Measurements from ENCODE around the gene DENND6B. TPM values are rescaled to one million over a fixed set of nuclear protein-coding genes. Genes with fewer than 3 reads are reported as not detected.

DENND6B gene
- total and polyA plus RNA-seq, 3 experiments from 2014 or later: 0.67 to 4.3 (median 3.9) TPM

DNA sequence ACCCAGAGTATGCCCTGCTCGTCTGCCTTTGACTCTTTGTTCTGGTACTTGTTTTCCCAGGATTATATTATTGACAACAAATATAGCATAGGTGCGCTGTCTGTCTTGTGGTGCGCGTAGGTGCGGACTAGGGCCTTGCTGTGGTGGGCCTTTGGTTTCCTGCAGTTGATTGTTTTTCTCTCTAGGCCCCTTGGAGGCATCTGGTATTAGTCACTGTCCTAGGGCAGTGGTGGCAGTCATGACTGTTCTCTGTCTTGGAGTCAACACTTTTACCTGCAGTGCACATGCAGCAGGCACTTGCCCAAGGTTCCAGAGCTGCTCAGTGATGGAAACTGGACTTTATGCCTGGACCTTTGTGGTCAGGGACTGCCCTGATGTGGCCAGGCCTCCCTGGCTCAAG, 34.9 kb upstream of the DENND6B start:
- ChIA-PET CTCF (interaction anchor here (0.6 to 2.3 kb wide), 9 partner anchors 12 to 164 kb away, joined by 3 to 13 read pairs (median 5); partner anchors contain the start of genes HDAC10 and SCO2), POLR2A (interaction anchor here (0.6 to 2.0 kb wide), 2 partner anchors 20 to 269 kb away, joined by 3 to 5 read pairs; no protein-coding TSS in a partner anchor)
- H3K4me1 Mint-ChIP-seq: peaks cover 55 to 77% (median 72%) of the 10 kb centered on the region in 3 donors
- no peaks in the 10 kb centered on the region for H3K9me3 ChIP-seq (ENCODE audit: low read length)
- no peak overlapping the region for H3K4me3 ChIP-seq (ENCODE audit: low read length)
- H3K4me3 Mint-ChIP-seq: peak overlapping the region in 6 of 7 donors; percentile 34 to 67 (median 54)
- no peaks in the 10 kb centered on the region for H3K27me3 ChIP-seq (ENCODE audit: insufficient read depth, low read length, poor library complexity, severe bottlenecking)
- H3K36me3 Mint-ChIP-seq: peaks cover 9 to 34% (median 13%) of the 10 kb centered on the region in 3 donors
- peak overlapping the region; percentile 77 to 97 (median 89) for H3K27ac Mint-ChIP-seq
- H3K27ac ChIP-seq (ENCODE audit: low read depth, low read length): no peak overlapping the region
- DNase-seq: peak in 2 of 5 donors; percentile 10 to 51
- peaks cover 10% of the 10 kb centered on the region for H3K36me3 ChIP-seq (ENCODE audit: insufficient read depth, low read length)
- no peaks in the 10 kb centered on the region for H3K9me3 Mint-ChIP-seq
- peaks cover 33% of the 10 kb centered on the region for H3K4me1 ChIP-seq (ENCODE audit: insufficient read depth, low read length)
- no peaks in the 10 kb centered on the region for H3K27me3 Mint-ChIP-seq

DNA sequence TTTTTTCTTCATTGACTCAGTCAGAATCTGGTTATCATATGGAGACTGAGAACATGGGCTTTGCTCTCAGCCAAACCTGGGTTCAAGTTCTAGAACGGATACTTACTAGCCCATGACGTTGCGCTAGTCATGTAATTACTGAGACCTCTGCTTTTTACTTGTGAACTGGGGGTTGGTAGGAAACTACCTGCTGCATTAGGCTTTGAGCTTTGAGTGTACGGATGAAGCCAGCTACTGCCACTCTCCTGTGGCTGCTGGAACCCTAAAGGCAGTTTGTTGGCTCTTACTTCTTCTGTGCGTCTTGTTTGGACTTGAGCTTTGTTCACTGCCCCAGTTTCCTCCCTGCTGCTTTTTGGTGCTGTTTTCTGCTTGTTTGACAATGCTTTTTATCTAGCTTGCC, 34.4 kb upstream of the DENND6B start:
- Histone ChIP-seq H3K9me3 (ENCODE audit: low read length) (no peaks in the 10 kb centered on the region), H3K27me3 (ENCODE audit: insufficient read depth, low read length, poor library complexity, severe bottlenecking) (no peaks in the 10 kb centered on the region), H3K36me3 (ENCODE audit: insufficient read depth, low read length) (peaks cover 10% of the 10 kb centered on the region), H3K27ac (ENCODE audit: low read depth, low read length) (peak overlapping the region; percentile 4), H3K4me3 (ENCODE audit: low read length) (no peak overlapping the region), H3K4me1 (ENCODE audit: insufficient read depth, low read length) (peaks cover 33% of the 10 kb centered on the region)
- ChIA-PET POLR2A (interaction anchor here (0.6 to 2.0 kb wide), 4 partner anchors 20 to 170 kb away, joined by 3 to 6 read pairs (median 4); no protein-coding TSS in a partner anchor), CTCF (interaction anchor here (0.6 to 2.3 kb wide), 10 partner anchors 11 to 165 kb away, joined by 3 to 13 read pairs (median 4); partner anchors contain the start of genes HDAC10 and SCO2)
- no peak for DNase-seq
- H3K27me3 Mint-ChIP-seq: no peaks in the 10 kb centered on the region
- H3K27ac Mint-ChIP-seq: peak overlapping the region; percentile 77 to 97 (median 89)
- H3K4me1 Mint-ChIP-seq: peaks cover 53 to 76% (median 68%) of the 10 kb centered on the region in 3 donors
- H3K9me3 Mint-ChIP-seq: no peaks in the 10 kb centered on the region
- H3K4me3 Mint-ChIP-seq: peak overlapping the region in 6 of 7 donors; percentile 34 to 67 (median 54)
- H3K36me3 Mint-ChIP-seq: peaks cover 9 to 35% (median 13%) of the 10 kb centered on the region in 3 donors

DNA sequence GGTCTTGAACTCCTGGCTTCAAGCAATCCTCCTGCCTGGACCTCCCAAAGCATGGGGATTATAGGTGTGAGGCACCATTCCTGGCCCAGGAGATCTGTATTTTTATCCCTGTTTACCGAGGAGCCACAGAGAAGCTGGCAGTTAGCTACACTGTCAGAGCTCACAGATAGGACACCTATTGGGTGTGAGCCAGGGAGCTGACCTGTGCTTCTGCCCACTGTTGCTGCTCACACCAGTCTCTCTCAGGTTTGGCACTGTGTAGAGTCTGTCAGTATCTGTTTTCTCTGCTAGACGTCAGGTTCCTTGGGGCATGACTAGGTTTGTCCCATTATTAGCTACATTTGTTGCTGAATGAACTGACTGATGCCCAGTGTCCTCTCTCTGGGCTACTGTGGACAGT, 33.8 kb upstream of the DENND6B start:
- CTCF ChIA-PET: interaction anchor here (1.1 to 2.3 kb wide), 6 partner anchors 11 to 165 kb away, joined by 3 to 13 read pairs (median 5); partner anchors contain the start of genes HDAC10 and SCO2
- H3K9me3 Mint-ChIP-seq: no peaks in the 10 kb centered on the region
- Histone ChIP-seq H3K4me1 (ENCODE audit: insufficient read depth, low read length) (peaks cover 33% of the 10 kb centered on the region), H3K4me3 (ENCODE audit: low read length) (no peak overlapping the region), H3K9me3 (ENCODE audit: low read length) (no peaks in the 10 kb centered on the region), H3K27ac (ENCODE audit: low read depth, low read length) (peak overlapping the region; percentile 4), H3K27me3 (ENCODE audit: insufficient read depth, low read length, poor library complexity, severe bottlenecking) (no peaks in the 10 kb centered on the region), H3K36me3 (ENCODE audit: insufficient read depth, low read length) (peaks cover 10% of the 10 kb centered on the region)
- no peaks in the 10 kb centered on the region for H3K27me3 Mint-ChIP-seq
- H3K4me1 Mint-ChIP-seq: peaks cover 53 to 72% (median 63%) of the 10 kb centered on the region in 3 donors
- peaks cover 9 to 34% (median 13%) of the 10 kb centered on the region in 3 donors for H3K36me3 Mint-ChIP-seq
- POLR2A ChIA-PET: interaction anchor here (0.6 to 2.0 kb wide), 3 partner anchors 19 to 35 kb away, joined by 3 to 6 read pairs (median 5); no protein-coding TSS in a partner anchor
- peak overlapping the region; percentile 77 to 97 (median 89) for H3K27ac Mint-ChIP-seq
- DNase-seq: no peak
- H3K4me3 Mint-ChIP-seq: peak overlapping the region in 2 of 7 donors; percentile 34 to 59

DNA sequence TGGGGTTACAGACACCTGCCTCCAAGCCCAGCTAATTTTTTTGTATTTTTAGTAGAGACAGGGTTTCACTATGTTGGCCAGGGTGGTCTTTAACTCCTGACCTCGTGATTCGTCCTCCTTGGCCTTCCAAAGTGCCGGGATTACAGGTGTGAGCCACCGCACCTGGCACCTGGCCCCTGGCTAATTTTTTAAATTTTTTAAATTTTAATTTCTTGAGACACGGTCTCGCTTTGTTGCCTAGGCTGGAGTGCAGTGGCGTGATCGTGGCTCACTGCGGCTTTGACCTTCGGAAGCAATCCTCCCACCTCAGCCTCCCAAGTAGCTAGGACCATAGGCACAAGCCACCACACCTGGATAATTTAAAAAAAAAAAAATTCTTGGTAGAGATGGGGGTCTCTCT, 30.9 kb upstream of the DENND6B start:
- Mint-ChIP-seq H3K4me1 (peaks cover 40 to 59% (median 47%) of the 10 kb centered on the region in 3 donors), H3K36me3 (peaks cover 9 to 39% (median 10%) of the 10 kb centered on the region in 3 donors), H3K4me3 (no peak overlapping the region), H3K27me3 (no peaks in the 10 kb centered on the region), H3K27ac (peak overlapping the region in 2 of 8 donors; percentile 5 to 81), H3K9me3 (no peaks in the 10 kb centered on the region)
- ChIA-PET CTCF (no interaction called here), POLR2A (no interaction called here)
- H3K4me1 ChIP-seq (ENCODE audit: insufficient read depth, low read length): peaks cover 25% of the 10 kb centered on the region
- peaks cover 10% of the 10 kb centered on the region for H3K36me3 ChIP-seq (ENCODE audit: insufficient read depth, low read length)
- no peaks in the 10 kb centered on the region for H3K27me3 ChIP-seq (ENCODE audit: insufficient read depth, low read length, poor library complexity, severe bottlenecking)
- H3K27ac ChIP-seq (ENCODE audit: low read depth, low read length): no peak overlapping the region
- no peak overlapping the region for H3K4me3 ChIP-seq (ENCODE audit: low read length)
- no peak for DNase-seq
- no peaks in the 10 kb centered on the region for H3K9me3 ChIP-seq (ENCODE audit: low read length)

DNA sequence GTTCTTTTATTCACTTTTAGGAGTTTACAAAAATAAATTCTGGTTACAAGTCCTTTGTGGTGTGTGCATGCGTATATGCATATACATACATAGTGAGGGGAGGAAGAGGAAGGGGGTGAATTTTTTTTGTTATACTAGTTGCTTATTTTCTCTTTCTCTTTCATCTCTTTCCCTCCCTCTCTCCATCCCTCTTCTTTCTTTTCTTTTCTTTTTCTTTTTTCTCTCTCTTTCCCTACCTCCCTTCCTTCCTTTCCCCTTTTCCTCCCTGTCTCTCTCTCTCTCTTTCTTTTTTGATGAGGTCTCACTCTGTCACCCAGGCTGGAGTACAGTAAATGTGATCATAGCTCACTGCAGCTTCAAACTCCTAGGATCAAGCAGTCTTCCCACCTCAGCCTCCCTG, 30.4 kb upstream of the DENND6B start:
- H3K36me3 ChIP-seq (ENCODE audit: insufficient read depth, low read length): peaks cover 10% of the 10 kb centered on the region
- no peak overlapping the region for H3K4me3 ChIP-seq (ENCODE audit: low read length)
- H3K4me1 ChIP-seq (ENCODE audit: insufficient read depth, low read length): peaks cover 20% of the 10 kb centered on the region
- ChIA-PET POLR2A (no interaction called here), CTCF (no interaction called here)
- Mint-ChIP-seq H3K4me1 (peaks cover 35 to 55% (median 42%) of the 10 kb centered on the region in 3 donors), H3K9me3 (no peaks in the 10 kb centered on the region), H3K27ac (peak overlapping the region in 6 of 8 donors; percentile 5 to 84 (median 69)), H3K36me3 (peaks cover 9 to 43% (median 10%) of the 10 kb centered on the region in 3 donors), H3K4me3 (peak overlapping the region in 3 of 7 donors; percentile 13 to 24 (median 13)), H3K27me3 (no peaks in the 10 kb centered on the region)
- H3K9me3 ChIP-seq (ENCODE audit: low read length): no peaks in the 10 kb centered on the region
- no peak overlapping the region for H3K27ac ChIP-seq (ENCODE audit: low read depth, low read length)
- no peak for DNase-seq
- H3K27me3 ChIP-seq (ENCODE audit: insufficient read depth, low read length, poor library complexity, severe bottlenecking): no peaks in the 10 kb centered on the region

DNA sequence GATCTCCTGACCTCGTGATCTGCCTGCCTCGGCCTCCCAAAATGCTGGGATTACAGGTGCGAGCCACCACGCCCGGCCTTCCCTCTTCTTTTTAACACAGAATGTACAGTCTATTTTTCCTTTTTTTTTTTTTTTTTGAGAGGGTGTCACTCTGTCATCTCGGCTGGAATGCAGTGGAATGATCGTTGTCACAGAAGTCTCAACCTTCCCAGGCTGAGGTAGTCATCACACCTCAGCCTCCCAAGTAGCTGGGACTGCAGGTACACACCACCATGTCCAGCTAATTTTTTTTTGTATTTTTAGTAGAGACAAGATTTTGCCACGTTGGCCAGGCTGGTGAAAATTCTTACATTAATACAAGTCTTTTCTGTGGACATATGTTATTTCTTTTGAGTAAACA, 29.4 kb upstream of the DENND6B start:
- POLR2A ChIA-PET: no interaction called here
- no peak overlapping the region for H3K27ac ChIP-seq (ENCODE audit: low read depth, low read length)
- CTCF ChIA-PET: no interaction called here
- H3K4me1 Mint-ChIP-seq: peaks cover 25 to 48% (median 31%) of the 10 kb centered on the region in 3 donors
- peak overlapping the region in 1 of 8 donors; percentile 6 for H3K27ac Mint-ChIP-seq
- H3K4me1 ChIP-seq (ENCODE audit: insufficient read depth, low read length): peaks cover 9% of the 10 kb centered on the region
- H3K9me3 ChIP-seq (ENCODE audit: low read length): no peaks in the 10 kb centered on the region
- H3K9me3 Mint-ChIP-seq: no peaks in the 10 kb centered on the region
- peak overlapping the region in 1 of 7 donors; percentile 9 for H3K4me3 Mint-ChIP-seq
- H3K27me3 ChIP-seq (ENCODE audit: insufficient read depth, low read length, poor library complexity, severe bottlenecking): no peaks in the 10 kb centered on the region
- DNase-seq: no peak
- H3K4me3 ChIP-seq (ENCODE audit: low read length): no peak overlapping the region
- no peaks in the 10 kb centered on the region for H3K27me3 Mint-ChIP-seq
- H3K36me3 ChIP-seq (ENCODE audit: insufficient read depth, low read length): peaks cover 10% of the 10 kb centered on the region
- peaks cover 7 to 45% (median 9%) of the 10 kb centered on the region in 3 donors for H3K36me3 Mint-ChIP-seq

DNA sequence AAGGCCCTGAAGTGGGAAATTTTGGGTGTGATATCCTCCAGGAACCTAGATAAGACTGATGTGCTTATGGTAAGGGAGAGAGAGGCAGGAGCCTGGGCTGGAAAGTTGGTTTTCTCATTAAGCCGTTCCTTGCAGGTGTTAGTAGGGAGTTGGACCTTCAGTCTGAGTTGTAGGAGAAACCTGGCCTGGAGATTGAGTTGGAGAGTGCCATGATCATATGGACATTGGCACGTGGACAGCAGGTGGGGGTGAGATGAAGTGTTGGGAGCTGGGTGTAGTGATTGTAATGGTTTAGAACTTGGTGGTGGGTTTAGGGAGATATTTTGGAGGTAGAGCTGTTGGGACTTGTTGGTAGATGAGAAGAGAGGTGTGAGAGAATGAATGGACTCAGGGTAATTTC, 21.2 kb upstream of the DENND6B start:
- H3K4me1 Mint-ChIP-seq: peaks cover 0 to 7% (median 4%) of the 10 kb centered on the region in 3 donors
- no peak overlapping the region for H3K4me3 Mint-ChIP-seq
- Histone ChIP-seq H3K4me1 (ENCODE audit: insufficient read depth, low read length) (peaks cover 20% of the 10 kb centered on the region), H3K36me3 (ENCODE audit: insufficient read depth, low read length) (no peaks in the 10 kb centered on the region), H3K9me3 (ENCODE audit: low read length) (no peaks in the 10 kb centered on the region), H3K27me3 (ENCODE audit: insufficient read depth, low read length, poor library complexity, severe bottlenecking) (no peaks in the 10 kb centered on the region), H3K27ac (ENCODE audit: low read depth, low read length) (no peak overlapping the region), H3K4me3 (ENCODE audit: low read length) (no peak overlapping the region)
- ChIA-PET POLR2A (no interaction called here), CTCF (no interaction called here)
- H3K36me3 Mint-ChIP-seq: peaks cover 0 to 16% (median 0%) of the 10 kb centered on the region in 3 donors
- peak in 1 of 5 donors; percentile 4 for DNase-seq
- H3K27ac Mint-ChIP-seq: no peak overlapping the region
- H3K9me3 Mint-ChIP-seq: no peaks in the 10 kb centered on the region
- no peaks in the 10 kb centered on the region for H3K27me3 Mint-ChIP-seq

DNA sequence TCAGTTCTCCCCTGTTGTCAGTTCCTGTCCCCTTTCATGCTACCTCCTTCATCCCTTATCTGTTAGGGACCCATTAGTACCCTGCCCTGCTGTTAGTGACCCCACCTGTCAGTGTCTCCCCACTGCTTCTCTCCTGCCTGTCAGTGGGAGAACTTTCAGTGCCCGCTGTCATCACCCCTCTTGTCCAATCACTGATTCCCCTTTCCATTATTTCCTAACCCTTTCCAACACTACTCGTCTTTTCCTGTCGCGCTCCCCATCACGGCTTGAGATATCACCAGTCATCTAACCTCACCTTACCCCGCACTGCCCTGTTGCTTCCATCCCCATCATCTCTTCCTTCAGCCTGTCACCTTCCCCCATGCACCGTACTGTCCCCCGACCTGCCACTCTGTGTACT, 20.3 kb upstream of the DENND6B start:
- H3K36me3 ChIP-seq (ENCODE audit: insufficient read depth, low read length): no peaks in the 10 kb centered on the region
- Mint-ChIP-seq H3K36me3 (peaks cover 0 to 9% (median 0%) of the 10 kb centered on the region in 3 donors), H3K4me1 (peaks cover 5 to 10% (median 9%) of the 10 kb centered on the region in 3 donors), H3K9me3 (no peaks in the 10 kb centered on the region), H3K4me3 (no peak overlapping the region), H3K27ac (no peak overlapping the region), H3K27me3 (no peaks in the 10 kb centered on the region)
- POLR2A ChIA-PET: no interaction called here
- H3K27ac ChIP-seq (ENCODE audit: low read depth, low read length): no peak overlapping the region
- no peaks in the 10 kb centered on the region for H3K9me3 ChIP-seq (ENCODE audit: low read length)
- CTCF ChIA-PET: no interaction called here
- peaks cover 21% of the 10 kb centered on the region for H3K4me1 ChIP-seq (ENCODE audit: insufficient read depth, low read length)
- no peak overlapping the region for H3K4me3 ChIP-seq (ENCODE audit: low read length)
- peak in 1 of 5 donors; percentile 23 for DNase-seq
- H3K27me3 ChIP-seq (ENCODE audit: insufficient read depth, low read length, poor library complexity, severe bottlenecking): no peaks in the 10 kb centered on the region
